Lower leg skin (tissue), 3 donors: ENCODE results near the gene CDNF.

Experiments used
- POLR2A ChIP-seq, 2 donors: fragments of 450-650 bp; IDR thresholded peaks; one replicate each; pipeline ENCODE4 v1.6.1; 2016 to 2017; ENCODE audit warnings: antibody characterized with exemption in 2 of 2, mild to moderate bottlenecking in 1 of 2, moderate library complexity in 1 of 2
- TF ChIP-seq, protein P1 (sequence below), 3 donors: fragments of 450-650 bp; IDR thresholded peaks; one replicate each; pipeline ENCODE4 v1.5.1; 2016; ENCODE audit warnings: antibody characterized with exemption in 3 of 3, mild to moderate bottlenecking in 3 of 3, moderate library complexity in 2 of 3

DNA sequence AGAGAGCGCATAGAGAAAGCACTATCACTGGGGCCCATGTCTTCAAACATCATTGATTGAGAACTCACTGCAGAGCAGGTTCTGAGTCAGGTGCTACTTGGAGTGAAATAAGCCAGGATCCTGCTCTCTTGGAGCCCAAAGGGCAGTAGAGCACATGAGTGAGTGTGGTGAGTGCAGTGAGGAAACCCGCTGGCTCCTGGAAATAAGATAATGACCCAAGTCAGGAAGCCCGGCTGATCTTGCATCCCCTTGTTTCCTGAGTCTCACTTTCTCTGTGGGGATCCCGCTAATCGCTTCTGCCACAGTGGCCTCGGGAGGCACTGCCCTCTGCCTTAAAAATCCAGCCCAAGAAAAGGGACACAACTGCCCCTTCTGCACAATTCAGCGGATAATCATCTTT lies 56.1 kb downstream of the CDNF start:
- TF ChIP-seq, protein P1, sequence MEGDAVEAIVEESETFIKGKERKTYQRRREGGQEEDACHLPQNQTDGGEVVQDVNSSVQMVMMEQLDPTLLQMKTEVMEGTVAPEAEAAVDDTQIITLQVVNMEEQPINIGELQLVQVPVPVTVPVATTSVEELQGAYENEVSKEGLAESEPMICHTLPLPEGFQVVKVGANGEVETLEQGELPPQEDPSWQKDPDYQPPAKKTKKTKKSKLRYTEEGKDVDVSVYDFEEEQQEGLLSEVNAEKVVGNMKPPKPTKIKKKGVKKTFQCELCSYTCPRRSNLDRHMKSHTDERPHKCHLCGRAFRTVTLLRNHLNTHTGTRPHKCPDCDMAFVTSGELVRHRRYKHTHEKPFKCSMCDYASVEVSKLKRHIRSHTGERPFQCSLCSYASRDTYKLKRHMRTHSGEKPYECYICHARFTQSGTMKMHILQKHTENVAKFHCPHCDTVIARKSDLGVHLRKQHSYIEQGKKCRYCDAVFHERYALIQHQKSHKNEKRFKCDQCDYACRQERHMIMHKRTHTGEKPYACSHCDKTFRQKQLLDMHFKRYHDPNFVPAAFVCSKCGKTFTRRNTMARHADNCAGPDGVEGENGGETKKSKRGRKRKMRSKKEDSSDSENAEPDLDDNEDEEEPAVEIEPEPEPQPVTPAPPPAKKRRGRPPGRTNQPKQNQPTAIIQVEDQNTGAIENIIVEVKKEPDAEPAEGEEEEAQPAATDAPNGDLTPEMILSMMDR (IDR thresholded peaks at IDR 0.05), result no peak
- TF ChIP-seq POLR2A (IDR thresholded peaks at IDR 0.05), result no peak
